ENCODE measurements around the gene PEX14.

PEX14 gene

DNA sequence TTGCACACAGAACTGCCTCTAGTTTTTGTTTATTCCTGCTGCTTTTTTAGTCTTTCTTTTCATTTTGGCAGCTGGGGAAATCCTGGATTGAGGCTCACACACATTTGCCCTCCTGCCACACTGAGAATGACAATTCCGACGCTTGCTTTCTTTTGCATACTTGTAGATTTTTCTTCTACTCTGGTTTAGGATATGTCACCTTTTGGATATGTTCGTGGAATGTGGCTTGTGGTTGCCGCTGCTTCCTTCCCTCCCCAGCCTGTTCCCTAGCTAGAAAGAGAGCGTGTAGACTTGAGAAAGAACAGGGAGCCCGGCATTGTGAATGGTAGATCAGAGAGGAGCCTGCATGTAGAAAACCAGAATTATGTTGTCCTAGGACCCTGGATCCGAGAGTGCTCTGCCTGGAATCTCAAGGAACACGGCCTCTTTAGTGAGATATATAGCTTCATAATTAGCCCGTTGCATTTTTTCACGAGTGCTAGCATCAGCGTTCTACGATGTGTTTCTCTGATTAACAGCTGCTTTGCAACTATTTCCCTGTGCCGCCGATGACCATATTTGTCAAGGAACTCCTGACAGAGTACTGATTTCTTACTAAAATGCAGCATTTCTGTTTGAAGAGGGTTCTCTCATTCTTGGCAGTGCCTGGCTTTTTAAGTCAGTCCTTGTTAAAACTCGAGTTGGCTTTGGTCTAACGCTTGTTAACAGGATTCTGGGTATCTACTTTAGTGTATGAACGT lies 56.2 kb downstream of the PEX14 start:
- H3K9me3 Mint-ChIP-seq: no peaks in the 10 kb centered on the region
- H3K36me3 Mint-ChIP-seq (ENCODE audit: low read depth): peaks cover 18% of the 10 kb centered on the region
- no peak overlapping the region for H3K4me3 Mint-ChIP-seq
- H3K27me3 Mint-ChIP-seq: no peaks in the 10 kb centered on the region
- H3K27ac Mint-ChIP-seq: no peak overlapping the region
- H3K4me1 Mint-ChIP-seq (ENCODE audit: low read depth): peaks cover 14% of the 10 kb centered on the region

DNA sequence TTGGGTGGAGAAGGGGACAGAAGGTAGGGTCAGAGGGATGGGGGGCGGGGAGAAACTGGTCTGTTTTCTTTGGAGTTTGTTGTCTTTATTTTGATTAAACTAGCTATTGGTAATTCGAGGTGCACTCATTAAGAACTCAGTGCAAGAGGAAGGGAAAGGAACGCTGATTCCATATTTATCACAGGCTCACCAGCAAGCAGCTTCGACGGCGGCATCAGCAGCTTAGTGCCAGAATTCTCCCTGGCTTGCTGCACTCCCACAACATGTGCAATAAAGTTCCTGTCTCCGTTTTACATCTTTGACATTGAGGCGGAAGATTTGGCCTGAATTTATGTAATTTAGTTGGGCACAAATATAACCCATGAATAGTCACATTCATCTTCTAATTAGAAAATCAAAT lies 57.6 kb downstream of the PEX14 start:
- Mint-ChIP-seq H3K27me3 (no peaks in the 10 kb centered on the region), H3K4me1 (ENCODE audit: low read depth) (peaks cover 14% of the 10 kb centered on the region), H3K27ac (no peak overlapping the region), H3K36me3 (ENCODE audit: low read depth) (peaks cover 24% of the 10 kb centered on the region), H3K9me3 (no peaks in the 10 kb centered on the region), H3K4me3 (no peak overlapping the region)

DNA sequence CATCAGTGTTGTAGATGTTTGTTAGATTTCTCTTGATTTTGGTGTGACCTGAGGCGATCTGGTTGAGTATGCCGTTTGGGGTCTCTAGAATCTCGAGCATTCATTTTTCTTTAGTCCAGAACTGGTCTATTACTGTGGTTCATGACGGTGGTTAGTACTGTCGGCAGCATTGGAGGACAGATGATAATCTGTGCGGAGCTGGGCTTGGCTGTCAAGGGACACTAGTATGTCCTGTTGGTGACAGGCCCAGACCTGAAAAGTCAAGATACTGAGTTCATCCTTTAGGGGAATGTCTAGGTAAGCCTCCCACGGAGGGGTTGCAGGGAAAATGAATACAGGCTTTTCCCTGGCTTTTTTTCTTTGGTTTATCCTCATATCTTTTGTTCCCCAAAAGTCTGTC lies 59.8 kb downstream of the PEX14 start:
- H3K4me3 Mint-ChIP-seq: no peak overlapping the region
- H3K9me3 Mint-ChIP-seq: no peaks in the 10 kb centered on the region
- no peak overlapping the region for H3K27ac Mint-ChIP-seq
- no peaks in the 10 kb centered on the region for H3K27me3 Mint-ChIP-seq
- peaks cover 27% of the 10 kb centered on the region for H3K36me3 Mint-ChIP-seq (ENCODE audit: low read depth)
- peaks cover 15% of the 10 kb centered on the region for H3K4me1 Mint-ChIP-seq (ENCODE audit: low read depth)

- no peaks in the 10 kb centered on the region for H3K9me3 Mint-ChIP-seq
- H3K4me1 Mint-ChIP-seq (ENCODE audit: low read depth): peaks cover 11% of the 10 kb centered on the region
- no peak overlapping the region for H3K27ac Mint-ChIP-seq
- H3K36me3 Mint-ChIP-seq (ENCODE audit: low read depth): peaks cover 26% of the 10 kb centered on the region
- no peaks in the 10 kb centered on the region for H3K27me3 Mint-ChIP-seq
- H3K4me3 Mint-ChIP-seq: no peak overlapping the region
Measured at GRCh38 chr1:10536133-10536770, 61.5 kb downstream of the PEX14 start.

GRCh38 chr1:10537082-10537766 lies 62.5 kb downstream of the PEX14 start:
- no peak overlapping the region for H3K4me3 Mint-ChIP-seq
- peaks cover 29% of the 10 kb centered on the region for H3K36me3 Mint-ChIP-seq (ENCODE audit: low read depth)
- no peaks in the 10 kb centered on the region for H3K9me3 Mint-ChIP-seq
- no peak overlapping the region for H3K27ac Mint-ChIP-seq
- H3K27me3 Mint-ChIP-seq: no peaks in the 10 kb centered on the region
- peaks cover 11% of the 10 kb centered on the region for H3K4me1 Mint-ChIP-seq (ENCODE audit: low read depth)

DNA sequence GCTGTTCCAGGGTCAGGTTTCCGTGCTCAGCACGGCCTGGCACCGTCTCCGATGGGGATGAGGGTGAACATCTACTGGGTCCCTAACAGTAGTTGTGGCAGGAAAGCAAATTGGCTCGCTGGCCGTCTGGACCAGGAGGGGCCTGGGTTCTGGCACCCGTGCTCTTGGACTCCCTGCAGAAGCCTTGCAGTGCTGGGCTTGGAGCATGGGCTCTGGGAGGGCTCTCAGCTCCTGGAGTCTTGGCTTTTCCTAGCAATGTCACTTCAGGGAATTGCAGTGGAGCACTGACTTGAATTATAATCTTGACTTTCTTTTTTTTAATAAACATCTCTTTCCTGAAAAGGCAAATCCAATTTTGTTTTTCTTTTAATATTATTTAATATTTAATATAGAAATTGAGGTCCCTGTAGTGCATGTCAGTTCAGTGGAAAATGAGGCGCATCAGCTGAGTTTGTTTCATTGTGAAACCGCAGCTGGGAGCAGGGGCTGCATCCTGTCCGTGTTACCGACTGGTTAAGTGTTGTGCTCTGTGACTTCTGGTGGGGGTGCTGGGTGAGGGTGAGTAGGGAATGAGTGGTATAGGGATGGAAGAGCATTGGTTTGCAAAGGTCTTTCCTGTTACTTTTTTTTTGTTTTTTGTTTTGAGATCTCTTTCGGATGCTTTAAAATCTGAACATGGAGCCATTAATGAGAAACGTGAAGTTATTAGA lies 64.1 kb downstream of the PEX14 start:
- H3K27me3 Mint-ChIP-seq: no peaks in the 10 kb centered on the region
- H3K4me1 Mint-ChIP-seq (ENCODE audit: low read depth): peaks cover 18% of the 10 kb centered on the region
- no peaks in the 10 kb centered on the region for H3K9me3 Mint-ChIP-seq
- H3K4me3 Mint-ChIP-seq: no peak overlapping the region
- H3K36me3 Mint-ChIP-seq (ENCODE audit: low read depth): peaks cover 35% of the 10 kb centered on the region
- H3K27ac Mint-ChIP-seq: peak overlapping the region; percentile 69

- Mint-ChIP-seq H3K36me3 (ENCODE audit: low read depth) (peaks cover 35% of the 10 kb centered on the region), H3K27me3 (no peaks in the 10 kb centered on the region), H3K4me3 (no peak overlapping the region), H3K9me3 (no peaks in the 10 kb centered on the region), H3K27ac (peak overlapping the region; percentile 69), H3K4me1 (ENCODE audit: low read depth) (peaks cover 23% of the 10 kb centered on the region)
Measured at GRCh38 chr1:10539411-10540043, 64.8 kb downstream of the PEX14 start.

GRCh38 chr1:10540277-10541005 lies 65.7 kb downstream of the PEX14 start:
- no peaks in the 10 kb centered on the region for H3K27me3 Mint-ChIP-seq
- no peak overlapping the region for H3K27ac Mint-ChIP-seq
- H3K9me3 Mint-ChIP-seq: no peaks in the 10 kb centered on the region
- H3K4me3 Mint-ChIP-seq: no peak overlapping the region
- peaks cover 34% of the 10 kb centered on the region for H3K36me3 Mint-ChIP-seq (ENCODE audit: low read depth)
- peaks cover 23% of the 10 kb centered on the region for H3K4me1 Mint-ChIP-seq (ENCODE audit: low read depth)

- peaks cover 30% of the 10 kb centered on the region for H3K36me3 Mint-ChIP-seq (ENCODE audit: low read depth)
- H3K27me3 Mint-ChIP-seq: no peaks in the 10 kb centered on the region
- no peak overlapping the region for H3K27ac Mint-ChIP-seq
- peaks cover 23% of the 10 kb centered on the region for H3K4me1 Mint-ChIP-seq (ENCODE audit: low read depth)
- H3K4me3 Mint-ChIP-seq: no peak overlapping the region
- H3K9me3 Mint-ChIP-seq: no peaks in the 10 kb centered on the region
Measured at GRCh38 chr1:10541286-10541685, 66.5 kb downstream of the PEX14 start.

GRCh38 chr1:10544239-10544638 lies 69.5 kb downstream of the PEX14 start:
- Mint-ChIP-seq H3K9me3 (no peaks in the 10 kb centered on the region), H3K36me3 (ENCODE audit: low read depth) (peaks cover 11% of the 10 kb centered on the region), H3K27me3 (no peaks in the 10 kb centered on the region), H3K4me3 (no peak overlapping the region), H3K4me1 (ENCODE audit: low read depth) (peaks cover 31% of the 10 kb centered on the region), H3K27ac (no peak overlapping the region)

GRCh38 chr1:10546896-10547295 lies 72.1 kb downstream of the PEX14 start:
- H3K36me3 Mint-ChIP-seq (ENCODE audit: low read depth): peaks cover 9% of the 10 kb centered on the region
- peaks cover 26% of the 10 kb centered on the region for H3K4me1 Mint-ChIP-seq (ENCODE audit: low read depth)
- H3K27ac Mint-ChIP-seq: no peak overlapping the region
- H3K9me3 Mint-ChIP-seq: no peaks in the 10 kb centered on the region
- no peak overlapping the region for H3K4me3 Mint-ChIP-seq
- H3K27me3 Mint-ChIP-seq: no peaks in the 10 kb centered on the region

GRCh38 chr1:10549904-10550664 lies 75.3 kb downstream of the PEX14 start:
- Mint-ChIP-seq H3K36me3 (ENCODE audit: low read depth) (no peaks in the 10 kb centered on the region), H3K27ac (no peak overlapping the region), H3K4me3 (no peak overlapping the region), H3K9me3 (no peaks in the 10 kb centered on the region), H3K4me1 (ENCODE audit: low read depth) (peaks cover 20% of the 10 kb centered on the region), H3K27me3 (no peaks in the 10 kb centered on the region)

- H3K27me3 Mint-ChIP-seq: no peaks in the 10 kb centered on the region
- no peak overlapping the region for H3K4me3 Mint-ChIP-seq
- H3K27ac Mint-ChIP-seq: no peak overlapping the region
- H3K9me3 Mint-ChIP-seq: no peaks in the 10 kb centered on the region
- peaks cover 24% of the 10 kb centered on the region for H3K4me1 Mint-ChIP-seq (ENCODE audit: low read depth)
- no peaks in the 10 kb centered on the region for H3K36me3 Mint-ChIP-seq (ENCODE audit: low read depth)
Measured at GRCh38 chr1:10553118-10553517, 78.4 kb downstream of the PEX14 start.

Measured in stimulated activated naive CD8-positive, alpha-beta T cell treated with anti-CD3 and anti-CD28 coated beads, Interleukin-15, Interleukin-2, amounts not matched to agents 100 ng/mL and 50 ng/mL, for 24 hours (primary cell).